MCF 10A (cell line): ENCODE results near the gene TRIM65. TPM values are rescaled to one million over a fixed set of nuclear protein-coding genes. Genes with fewer than 3 reads are reported as not detected.

ENCODE experiments used
- BruUV-seq: library from RNA; stranded (reverse); fragments of 400-500 nt; replicated peaks from 2 replicates; lab custom pipeline; 2021; lab: Mats Ljungman, UMichigan
- CTCF ChIA-PET: fragments of 300-600 bp; sonication (Branson Sonifier 250); formaldehyde crosslinking; extraction: SDS; loops from one replicate; lab custom pipeline; 2021; ENCODE audit warnings: antibody characterized with exemption, inconsistent platforms; lab: Yijun Ruan, JAX
- POLR2A ChIA-PET: fragments of 300-600, 350-650 bp; sonication (Branson Sonifier 250); formaldehyde crosslinking; extraction: SDS; loops from one replicate; lab custom pipeline; 2020; ENCODE audit warnings: antibody characterized with exemption, inconsistent platforms; lab: Yijun Ruan, JAX
- DNase-seq: peaks from one replicate; pipeline ENCODE4 v3.0.0-alpha.2; 2018; ENCODE audit not compliant: unreplicated experiment
- H3K27ac Mint-ChIP-seq: one replicate; pipeline ENCODE4 v1.8.0; 2022; ENCODE audit warnings: mild to moderate bottlenecking, low read depth, mixed read lengths; ENCODE audit not compliant: unreplicated experiment
- H3K27me3 Mint-ChIP-seq: one replicate; pipeline ENCODE4 v1.8.0; 2022; ENCODE audit warnings: mixed read lengths; ENCODE audit not compliant: insufficient read depth, unreplicated experiment
- H3K36me3 Mint-ChIP-seq: one replicate; pipeline ENCODE4 v1.8.0; 2022; ENCODE audit warnings: mild to moderate bottlenecking, moderate library complexity, mixed read lengths; ENCODE audit not compliant: insufficient read depth, unreplicated experiment
- H3K4me1 Mint-ChIP-seq: one replicate; pipeline ENCODE4 v1.8.0; 2022; ENCODE audit warnings: mixed read lengths; ENCODE audit not compliant: insufficient read depth, unreplicated experiment
- H3K4me3 Mint-ChIP-seq: one replicate; pipeline ENCODE4 v1.8.0; 2022; ENCODE audit warnings: mild to moderate bottlenecking, moderate library complexity, mixed read lengths; ENCODE audit not compliant: unreplicated experiment
- H3K9me3 Mint-ChIP-seq: one replicate; pipeline ENCODE4 v1.8.0; 2022; ENCODE audit warnings: mixed read lengths; ENCODE audit not compliant: unreplicated experiment
- CTCF ChIP-seq: fragments of 200-600 bp; IDR thresholded peaks from one replicate; pipeline ENCODE4 v1.8.0; 2022; ENCODE audit warnings: antibody characterized with exemption, mild to moderate bottlenecking; ENCODE audit not compliant: unreplicated experiment
- intact Hi-C: fragments of 100-400 bp; cut with micrococcal nuclease; formaldehyde crosslinking; loops from 2 replicates; pipeline ENCODE4 v1.14.1; 2022
- total RNA-seq: library from RNA; stranded (reverse); gene quantifications from 2 replicates; pipeline ENCODE4 v1.2.3, GENCODE V29; 2022

The TRIM65 gene
- total RNA-seq, 1 experiment from 2014 or later: 15.9 TPM

GRCh38 chr17:75909051-75909811, 12.5 kb upstream of the TRIM65 start:
- TF ChIP-seq CTCF: no peak
- ChIA-PET CTCF (interaction anchor here (0.5 to 1.6 kb wide), 7 partner anchors 33 to 506 kb away, joined by 3 to 6 read pairs (median 3); no protein-coding TSS in a partner anchor), POLR2A (interaction anchor here (0.5 to 1.6 kb wide), 12 partner anchors 9 to 167 kb away, joined by 3 to 6 read pairs (median 4); partner anchors contain the start of gene TRIM65)
- intact Hi-C loops: loop anchor here (5.0 kb wide), 1 partner anchor 273 kb away; no protein-coding TSS in a partner anchor
- H3K9me3 Mint-ChIP-seq: no peaks in the 10 kb centered on the region
- H3K27ac Mint-ChIP-seq: no peak overlapping the region
- peak; percentile 57 for DNase-seq
- H3K36me3 Mint-ChIP-seq: peaks cover 13% of the 10 kb centered on the region
- no TSS peak for BruUV-seq
- no peak overlapping the region for H3K4me3 Mint-ChIP-seq
- H3K4me1 Mint-ChIP-seq: peaks cover 22% of the 10 kb centered on the region
- H3K27me3 Mint-ChIP-seq: no peaks in the 10 kb centered on the region

GRCh38 chr17:75908201-75908600, 11.4 kb upstream of the TRIM65 start:
- H3K4me1 Mint-ChIP-seq: peaks cover 22% of the 10 kb centered on the region
- BruUV-seq: no TSS peak
- DNase-seq: no peak
- no peaks in the 10 kb centered on the region for H3K27me3 Mint-ChIP-seq
- intact Hi-C loops: loop anchor here (5.0 kb wide), 1 partner anchor 274 kb away; no protein-coding TSS in a partner anchor
- peaks cover 13% of the 10 kb centered on the region for H3K36me3 Mint-ChIP-seq
- no peak overlapping the region for H3K27ac Mint-ChIP-seq
- no peaks in the 10 kb centered on the region for H3K9me3 Mint-ChIP-seq
- no peak overlapping the region for H3K4me3 Mint-ChIP-seq
- CTCF ChIA-PET: no interaction called here
- POLR2A ChIA-PET: interaction anchor here (0.8 to 1.6 kb wide), 4 partner anchors 9 to 12 kb away, joined by 3 to 4 read pairs (median 4); no protein-coding TSS in a partner anchor
- no peak for TF ChIP-seq CTCF

- ChIA-PET POLR2A (interaction anchor here (0.5 to 4.6 kb wide), 18 partner anchors 10 to 358 kb away, joined by 3 to 34 read pairs (median 5); partner anchors contain the start of genes FBF1, GALK1, SRP68 and TRIM47), CTCF (interaction anchor here (0.6 to 2.3 kb wide), 14 partner anchors 16 to 309 kb away, joined by 3 to 14 read pairs (median 4); partner anchors contain the start of genes ACOX1, CDK3, RECQL5 and SAP30BP)
- H3K4me3 Mint-ChIP-seq: peak overlapping the region; percentile 21
- intact Hi-C loops: loop anchor here (5.0 kb wide), 1 partner anchor 276 kb away; no protein-coding TSS in a partner anchor
- no peak overlapping the region for H3K27ac Mint-ChIP-seq
- no TSS peak for BruUV-seq
- H3K9me3 Mint-ChIP-seq: no peaks in the 10 kb centered on the region
- peaks cover 22% of the 10 kb centered on the region for H3K4me1 Mint-ChIP-seq
- no peak for DNase-seq
- peaks cover 8% of the 10 kb centered on the region for H3K36me3 Mint-ChIP-seq
- no peaks in the 10 kb centered on the region for H3K27me3 Mint-ChIP-seq
- TF ChIP-seq CTCF: no peak
These were observed 9.6 kb upstream of the TRIM65 start for GRCh38 chr17:75906143-75906884.
